ENCODE results near the gene ANKRD63.
A peak's percentile ranks its signal among the peaks of the same experiment; 100 is the strongest.

ANKRD63 gene

GRCh38 chr15:40313531-40314398 lies 30.9 kb upstream of the ANKRD63 start:
- peak; percentile 38 for DNase-seq

GRCh38 chr15:40312370-40313158 lies 29.7 kb upstream of the ANKRD63 start:
- no peak for DNase-seq

- DNase-seq: no peak
Measured at GRCh38 chr15:40310993-40311392, 28.1 kb upstream of the ANKRD63 start.

GRCh38 chr15:40310001-40310959 lies 27.4 kb upstream of the ANKRD63 start:
- peak; percentile 82 for DNase-seq

- DNase-seq: no peak
Measured at GRCh38 chr15:40309344-40309862, 26.5 kb upstream of the ANKRD63 start.

DNA sequence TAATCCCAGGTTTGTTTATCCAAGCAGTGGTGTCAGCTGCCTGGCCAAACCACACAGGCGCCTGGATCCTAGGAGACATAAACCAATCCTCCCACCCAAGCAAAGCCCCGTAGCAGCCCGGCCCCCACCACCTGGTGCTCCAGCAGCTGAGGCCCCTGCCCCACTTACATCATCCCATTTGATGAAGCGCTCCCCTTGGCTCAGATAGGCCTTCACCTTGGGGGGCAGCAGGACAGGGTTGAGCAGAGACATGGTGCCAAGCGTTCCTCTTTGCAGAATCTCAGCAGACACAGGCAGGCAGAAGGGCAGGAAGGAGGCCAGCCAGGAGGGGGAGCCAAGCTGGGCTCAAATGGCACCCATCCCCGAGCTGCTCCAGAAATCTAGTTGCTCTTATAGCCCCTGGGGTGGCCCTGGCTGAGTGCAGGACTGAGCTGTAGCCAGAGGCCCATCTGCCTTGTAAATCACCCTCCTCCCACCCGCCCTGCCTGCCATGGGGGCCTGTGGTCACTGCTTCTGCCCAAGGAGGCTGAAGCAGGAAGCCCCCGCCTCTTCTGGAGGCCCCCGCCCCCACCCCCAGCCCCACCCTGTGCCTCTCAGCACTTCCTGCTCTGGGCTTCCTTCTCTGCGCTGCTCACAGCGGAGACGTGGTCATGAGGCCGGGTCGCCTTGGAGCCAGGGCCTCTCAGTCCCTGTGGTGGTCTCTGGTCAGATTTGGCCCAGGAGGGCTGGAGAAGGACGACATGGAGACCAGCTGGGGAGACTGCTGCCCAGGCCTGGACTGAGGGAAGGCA lies 24.8 kb upstream of the ANKRD63 start, which contains the start of gene PLCB2:
TSS of gene PLCB2 (minus strand) at position 515 of the 791 bp plus-strand sequence. CDS start at position 252, 263 bp downstream.
- DNase-seq: peak; percentile 74

- DNase-seq: peak; percentile 39
Measured at GRCh38 chr15:40306908-40307307, 24.0 kb upstream of the ANKRD63 start.

DNA sequence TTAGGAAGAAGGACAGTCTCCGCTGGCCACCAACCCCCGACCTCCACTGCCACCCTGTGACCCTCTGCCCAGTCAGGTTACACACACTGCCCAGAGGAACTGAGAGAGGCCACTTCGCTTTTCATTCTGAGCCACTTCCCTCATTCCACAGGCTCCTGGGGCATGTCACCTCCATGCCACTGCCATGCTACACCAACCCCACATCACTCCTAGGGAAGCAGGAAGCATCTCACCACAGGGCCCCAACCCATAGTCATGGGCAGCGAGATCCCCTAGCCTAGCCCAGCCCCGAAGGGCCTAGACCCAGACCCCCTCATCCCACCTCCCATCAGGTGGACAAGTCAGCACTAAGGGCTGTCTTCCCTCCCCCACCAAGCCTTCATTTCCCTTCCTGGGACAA lies 23.5 kb upstream of the ANKRD63 start:
- DNase-seq: no peak

DNA sequence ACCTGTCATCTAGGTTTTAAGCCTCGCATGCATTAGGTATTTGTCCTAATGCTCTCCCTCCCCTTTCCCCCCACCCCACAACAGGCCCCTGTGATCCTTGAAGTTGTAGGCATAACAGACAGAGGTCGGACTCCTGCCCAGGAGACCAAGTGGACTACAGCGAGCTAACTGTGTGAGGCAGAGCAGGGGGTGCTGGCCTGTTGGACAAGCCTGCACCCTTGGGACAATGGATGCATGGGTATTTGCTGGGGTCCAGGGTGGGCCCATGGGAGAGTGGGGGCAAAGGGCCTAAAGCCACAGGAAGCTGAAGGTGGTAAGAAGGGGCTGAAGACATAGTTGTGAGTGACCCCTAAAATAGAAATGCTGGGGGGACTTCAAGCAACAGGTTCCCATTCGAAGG lies 22.4 kb upstream of the ANKRD63 start:
- DNase-seq: no peak

GRCh38 chr15:40303576-40303975 lies 20.7 kb upstream of the ANKRD63 start:
- DNase-seq: no peak

GRCh38 chr15:40302981-40303380 lies 20.1 kb upstream of the ANKRD63 start:
- DNase-seq: no peak

DNA sequence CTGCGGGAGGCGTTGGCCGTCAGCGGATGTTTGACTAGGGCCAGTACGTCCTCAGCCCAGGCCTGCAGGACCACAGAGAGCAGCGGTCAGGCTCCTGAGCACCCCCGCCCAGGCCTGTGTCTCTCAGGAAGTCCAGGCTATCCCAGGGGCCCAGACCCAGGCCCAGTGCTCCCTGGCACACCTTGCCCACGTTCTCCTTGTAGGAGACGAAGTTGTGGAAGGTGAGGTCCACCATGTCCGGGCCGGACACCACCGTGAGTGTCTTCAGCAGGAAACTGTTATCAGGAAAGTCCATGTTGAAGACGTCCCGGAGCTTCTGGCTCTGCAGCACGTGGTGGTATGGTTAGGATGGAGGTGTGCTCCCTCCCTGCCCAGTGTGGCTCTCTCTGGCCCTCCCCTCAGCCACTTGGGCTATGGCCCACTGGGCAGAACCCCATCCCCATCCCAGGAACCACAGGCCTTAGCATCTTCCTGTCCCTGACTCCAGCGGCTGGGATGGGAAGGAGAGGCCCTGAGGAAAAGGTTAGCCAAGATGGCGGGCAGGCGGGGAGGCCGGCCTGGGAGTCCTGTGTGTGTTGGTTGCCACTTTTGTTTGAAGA lies 19.5 kb upstream of the ANKRD63 start:
- no peak for DNase-seq

DNA sequence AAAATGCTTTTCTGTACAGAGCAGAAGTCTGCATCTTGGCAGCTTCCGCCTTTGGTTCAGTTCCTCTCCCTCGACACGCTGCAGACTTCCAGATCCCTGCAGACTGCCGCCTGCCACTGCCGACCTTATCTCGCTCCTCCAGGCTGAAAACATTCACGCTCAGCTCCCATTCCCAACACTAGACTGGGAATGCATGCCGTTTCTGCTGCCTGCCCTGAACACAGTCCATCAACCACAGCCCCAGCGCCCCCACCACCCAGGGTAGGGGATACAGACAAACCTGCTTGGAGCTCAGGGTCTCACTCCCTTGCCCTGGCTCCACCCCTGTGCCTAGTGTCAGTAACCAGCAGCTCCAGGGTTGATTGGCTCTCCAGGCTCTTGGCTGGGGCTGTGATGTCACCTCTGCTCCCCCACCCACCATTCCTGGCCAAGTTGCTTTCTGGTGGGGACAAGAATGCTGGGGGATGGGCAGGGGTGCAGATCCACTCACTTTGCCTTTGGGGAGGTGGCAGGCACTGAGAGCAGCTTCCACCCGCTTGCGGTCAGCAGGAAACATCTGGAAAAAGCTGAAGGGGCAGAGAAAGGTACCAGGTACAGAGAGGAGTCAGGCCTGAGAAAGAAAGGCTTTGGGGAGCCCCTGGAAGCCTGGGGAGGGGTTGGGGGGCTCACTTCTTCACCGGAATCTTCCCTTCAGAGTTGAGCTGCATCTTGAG lies 18.8 kb upstream of the ANKRD63 start:
- no peak for DNase-seq

- no peak for DNase-seq
Measured at GRCh38 chr15:40300771-40301170, 17.9 kb upstream of the ANKRD63 start.

DNA sequence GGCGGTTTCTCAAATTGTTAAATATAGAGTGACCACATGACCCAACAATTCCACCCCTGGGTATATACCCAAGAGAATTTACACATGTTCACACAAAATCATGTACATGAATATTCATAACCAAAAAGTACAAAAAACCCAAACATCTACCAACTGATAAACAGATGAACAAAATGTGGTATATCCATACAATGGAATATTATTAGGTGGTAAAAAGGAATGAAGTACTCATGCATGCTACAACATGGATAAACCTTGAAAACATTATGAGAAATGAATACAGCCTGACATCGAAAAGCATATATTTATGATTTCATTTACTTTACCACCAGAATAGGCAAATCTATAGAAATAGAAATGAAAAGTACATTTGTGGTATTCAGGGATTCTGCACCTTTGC lies 17.5 kb upstream of the ANKRD63 start:
- DNase-seq: no peak

DNA sequence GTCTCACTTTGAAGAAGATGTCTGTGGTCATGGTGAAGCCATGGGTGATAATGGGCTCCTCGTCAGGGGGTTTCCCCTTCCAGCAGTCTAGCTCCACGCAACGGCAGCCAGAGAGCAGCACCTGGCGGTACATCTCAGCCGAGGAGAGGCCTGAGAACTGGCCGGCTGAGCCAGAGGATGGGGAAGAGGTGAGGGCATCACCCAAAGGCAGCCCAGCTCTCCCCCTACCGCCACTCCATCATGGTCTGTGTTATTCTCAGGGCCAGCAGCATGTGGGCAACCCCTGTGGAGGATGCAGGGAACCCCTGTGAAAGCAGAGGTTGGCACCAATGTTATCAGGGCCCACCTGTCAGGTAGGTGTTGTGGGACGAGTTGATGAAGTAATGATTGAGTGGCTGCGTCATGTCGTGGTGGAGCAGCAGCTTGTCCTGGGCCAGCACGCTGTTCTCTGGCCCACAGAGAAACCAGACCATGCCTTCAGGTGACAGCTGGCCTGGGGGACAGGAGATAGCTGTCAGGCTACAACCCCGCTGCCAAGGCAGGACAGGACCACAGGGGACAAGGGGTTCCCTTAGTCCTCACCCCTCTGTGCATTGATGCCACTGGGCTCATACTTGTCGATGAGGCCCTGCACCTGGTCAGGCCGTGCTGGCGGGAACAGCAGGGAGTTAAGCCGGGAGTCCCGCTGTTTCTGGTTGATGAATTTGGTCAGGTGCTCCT lies 15.5 kb upstream of the ANKRD63 start:
- DNase-seq: no peak

DNA sequence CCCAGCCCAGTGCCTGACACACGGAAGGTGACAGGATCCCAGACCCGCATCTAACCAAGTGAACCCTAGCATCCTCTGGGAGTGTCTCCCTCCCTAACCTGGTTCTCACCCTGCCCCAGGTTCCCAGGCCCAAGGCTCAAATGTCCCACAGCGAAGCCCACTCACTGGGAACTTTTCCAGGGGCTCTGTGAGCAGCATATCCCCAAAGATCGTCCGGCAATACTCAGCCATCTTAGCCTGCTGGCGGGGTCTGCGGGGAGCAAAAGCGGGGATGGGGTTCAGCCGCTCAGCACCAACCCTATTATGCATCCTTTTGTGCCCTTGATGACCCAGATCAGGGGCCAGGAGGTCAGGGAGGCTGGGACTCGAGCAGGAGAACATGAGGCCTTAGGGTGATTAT lies 14.5 kb upstream of the ANKRD63 start:
- DNase-seq: no peak

- no peak for DNase-seq
Measured at GRCh38 chr15:40296561-40297230, 13.8 kb upstream of the ANKRD63 start.

GRCh38 chr15:40295877-40296560 lies 13.2 kb upstream of the ANKRD63 start:
- DNase-seq: no peak

Data from stimulated activated CD8-positive, alpha-beta memory T cell treated with anti-CD3 and anti-CD28 coated beads, Interleukin-4, amount 100 ng/mL, for 48 hours (primary cell).